Measurements from ENCODE around the gene NISCH.

NISCH gene

DNA sequence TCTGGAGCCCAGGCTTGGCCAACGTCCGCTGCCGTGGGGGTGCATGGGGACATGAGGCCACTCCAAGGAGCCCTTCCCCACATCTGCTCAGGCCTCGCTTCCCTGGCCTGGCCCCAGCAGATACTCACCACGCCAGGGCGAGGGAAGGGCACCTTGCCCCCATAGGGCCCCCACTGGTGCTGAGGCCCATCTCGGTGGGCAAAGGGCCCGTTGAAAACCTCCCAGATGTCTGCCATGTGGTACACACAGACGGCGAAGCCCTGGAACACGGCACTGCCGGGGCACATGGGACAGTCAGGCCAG is 15.2 kb upstream of the NISCH start:
- no peak overlapping the region for H3K27ac Mint-ChIP-seq
- H3K4me1 Mint-ChIP-seq: peaks cover 13% of the 10 kb centered on the region
- no peaks in the 10 kb centered on the region for H3K27me3 Mint-ChIP-seq (ENCODE audit: low read depth)
- no peak overlapping the region for H3K4me3 Mint-ChIP-seq
- H3K36me3 Mint-ChIP-seq (ENCODE audit: low read depth): no peaks in the 10 kb centered on the region
- no peak for TF ChIP-seq CTCF (IDR thresholded peaks at IDR 0.05; ENCODE audit: unreplicated experiment in 3 of 3)
- H3K9me3 Mint-ChIP-seq: no peaks in the 10 kb centered on the region

- H3K27ac Mint-ChIP-seq: no peak overlapping the region
- no peak for TF ChIP-seq CTCF (IDR thresholded peaks at IDR 0.05; ENCODE audit: unreplicated experiment in 3 of 3)
- no peaks in the 10 kb centered on the region for H3K36me3 Mint-ChIP-seq (ENCODE audit: low read depth)
- H3K9me3 Mint-ChIP-seq: no peaks in the 10 kb centered on the region
- H3K27me3 Mint-ChIP-seq (ENCODE audit: low read depth): no peaks in the 10 kb centered on the region
- no peak overlapping the region for H3K4me3 Mint-ChIP-seq
- H3K4me1 Mint-ChIP-seq: peaks cover 13% of the 10 kb centered on the region
Measured at GRCh38 chr3:52440671-52441070, 14.7 kb upstream of the NISCH start.

- no peak overlapping the region for H3K27ac Mint-ChIP-seq
- H3K4me1 Mint-ChIP-seq: peaks cover 9% of the 10 kb centered on the region
- no peaks in the 10 kb centered on the region for H3K9me3 Mint-ChIP-seq
- H3K27me3 Mint-ChIP-seq (ENCODE audit: low read depth): no peaks in the 10 kb centered on the region
- no peaks in the 10 kb centered on the region for H3K36me3 Mint-ChIP-seq (ENCODE audit: low read depth)
- TF ChIP-seq CTCF (IDR thresholded peaks at IDR 0.05; ENCODE audit: unreplicated experiment in 3 of 3): no peak
- no peak overlapping the region for H3K4me3 Mint-ChIP-seq
Measured at GRCh38 chr3:52441091-52441771, 14.2 kb upstream of the NISCH start.

DNA sequence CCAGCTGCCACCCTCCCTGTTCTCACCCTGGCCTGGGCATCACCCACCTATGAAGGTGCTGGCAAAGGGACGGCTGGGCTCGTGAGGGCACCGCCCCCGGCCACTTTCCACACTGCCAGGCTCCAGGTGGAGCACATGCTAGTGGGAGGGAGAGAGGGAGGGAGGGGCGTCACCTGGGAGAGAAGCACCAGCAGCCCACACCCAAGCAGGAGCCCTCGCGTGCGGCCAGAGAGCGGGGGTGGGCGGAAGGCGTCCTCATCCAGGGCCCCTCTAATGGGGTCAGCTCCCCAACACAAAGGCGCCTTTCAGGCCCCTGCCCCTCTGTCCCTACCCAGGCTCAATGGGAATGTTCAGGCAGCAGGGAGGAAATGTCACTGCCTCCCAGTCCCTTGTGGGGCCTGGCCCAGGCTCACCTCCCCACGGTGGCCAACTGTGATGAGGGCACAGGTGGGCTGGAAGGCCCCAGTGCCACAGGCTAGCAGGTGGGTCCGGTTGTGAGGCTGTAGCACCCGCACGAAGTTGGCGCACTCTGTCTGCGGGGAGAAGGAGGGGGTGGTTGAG is 13.6 kb upstream of the NISCH start:
- Mint-ChIP-seq H3K4me3 (no peak overlapping the region), H3K27me3 (ENCODE audit: low read depth) (peaks cover 1% of the 10 kb centered on the region), H3K9me3 (no peaks in the 10 kb centered on the region), H3K36me3 (ENCODE audit: low read depth) (no peaks in the 10 kb centered on the region), H3K4me1 (peaks cover 6% of the 10 kb centered on the region), H3K27ac (no peak overlapping the region)
- TF ChIP-seq CTCF (IDR thresholded peaks at IDR 0.05; ENCODE audit: unreplicated experiment in 3 of 3): no peak

DNA sequence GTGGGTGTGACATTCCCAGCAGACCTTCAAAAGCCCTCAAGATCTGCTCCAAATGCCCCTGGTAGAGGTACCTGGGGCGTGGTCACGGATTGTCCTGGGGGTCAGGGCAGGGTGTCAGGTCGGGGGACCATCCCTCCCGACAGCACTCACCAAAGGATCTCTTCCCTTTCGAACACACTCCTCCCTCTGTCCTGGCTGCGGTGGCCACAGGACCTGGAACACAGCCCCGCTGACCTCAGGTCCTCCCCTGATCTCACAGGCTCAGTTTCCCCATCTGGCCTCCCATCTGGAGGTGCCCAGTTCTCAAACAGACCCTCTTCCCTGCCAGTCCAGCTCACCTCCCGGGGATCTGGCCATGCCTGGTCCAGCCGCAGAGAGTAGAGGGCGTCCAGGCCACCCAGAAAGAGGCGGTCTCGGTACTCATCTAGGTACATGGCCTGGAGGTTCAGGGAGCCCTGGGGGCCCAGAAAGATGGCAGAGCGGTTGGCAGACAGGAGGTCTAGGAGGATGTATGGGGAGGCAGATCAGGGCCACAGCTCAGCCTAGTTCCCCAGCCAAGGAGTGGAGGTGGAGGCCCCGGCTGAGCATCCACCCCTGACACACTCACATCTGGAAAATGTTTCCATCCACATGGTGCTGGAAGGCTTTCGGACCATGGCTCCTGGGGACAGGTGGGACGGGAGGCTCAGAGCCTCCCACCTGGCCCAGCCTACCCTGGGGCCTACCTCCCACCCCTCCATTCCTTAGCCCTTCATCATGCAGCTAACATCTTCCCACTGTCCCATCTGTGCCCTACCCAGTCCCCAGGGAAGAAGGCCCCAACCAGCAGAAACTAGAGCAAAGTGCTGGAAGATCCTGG is 12.8 kb upstream of the NISCH start:
- peaks cover 6% of the 10 kb centered on the region for H3K27me3 Mint-ChIP-seq (ENCODE audit: low read depth)
- no peaks in the 10 kb centered on the region for H3K36me3 Mint-ChIP-seq (ENCODE audit: low read depth)
- no peak for TF ChIP-seq CTCF (IDR thresholded peaks at IDR 0.05; ENCODE audit: unreplicated experiment in 3 of 3)
- no peaks in the 10 kb centered on the region for H3K9me3 Mint-ChIP-seq
- H3K4me3 Mint-ChIP-seq: peak overlapping the region in 2 of 3 experiments; percentile 6 to 48
- peaks cover 11% of the 10 kb centered on the region for H3K4me1 Mint-ChIP-seq
- peak overlapping the region in 1 of 3 experiments; percentile 74 for H3K27ac Mint-ChIP-seq

Data from nephron (organoid).